ENCODE results near the gene TMOD1. TPM values are rescaled to one million over a fixed set of nuclear protein-coding genes. Genes with fewer than 3 reads are reported as not detected.

The TMOD1 gene
- total and polyA plus RNA-seq, 2 experiments from 2014 or later: 0.69 to 4.5 TPM

DNA sequence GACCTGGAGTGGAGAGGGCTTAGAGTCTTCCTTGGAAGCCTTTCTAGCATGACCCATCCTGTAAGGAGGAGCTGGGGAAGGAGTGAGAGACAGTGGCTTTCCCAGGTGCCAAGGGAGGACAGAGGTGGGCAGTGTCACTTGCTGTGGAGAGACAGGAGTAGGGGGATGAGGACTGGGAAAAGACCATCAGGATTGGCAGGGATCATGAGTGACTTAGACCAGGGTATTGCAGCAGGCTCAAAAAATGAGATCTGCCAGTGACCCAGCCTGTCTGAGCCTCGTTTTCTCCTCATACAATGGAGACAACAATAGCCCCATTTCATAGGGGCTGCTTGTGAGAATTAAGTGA is 2.4 kb downstream of the TMOD1 start:
- Mint-ChIP-seq H3K9me3 (0 out of 3 replicates have a peak, but pooled peaks cover under 1% of the 10 kb centered on the region), H3K4me1 (peaks cover 11% of the 10 kb centered on the region), H3K27me3 (ENCODE audit: insufficient read depth, low read depth, poor library complexity) (peaks cover 50% of the 10 kb centered on the region), H3K4me3 (no peak overlapping the region), H3K27ac (no peak overlapping the region), H3K36me3 (ENCODE audit: low read depth) (peaks cover 2% of the 10 kb centered on the region; the same call in 1 of the 3 replicates)
- no peaks in the 10 kb centered on the region for H3K9me2 ChIP-seq (ENCODE audit: insufficient read depth)
- H3K4me1 ChIP-seq (ENCODE audit: insufficient read depth): peaks cover 11% of the 10 kb centered on the region
- H3F3A ChIP-seq (replicated peaks; ENCODE audit: low read depth): no peaks in the 10 kb centered on the region; the same call in 1 of the 2 replicates
- no peak for DNase-seq (ENCODE audit: low spot score)
- peaks cover 79% of the 10 kb centered on the region for H3K27me3 ChIP-seq (ENCODE audit: insufficient read depth)
- no peak for ATAC-seq
- H4K20me1 ChIP-seq (replicated peaks; ENCODE audit: insufficient read depth): no peaks in the 10 kb centered on the region
- TF ChIP-seq POLR2AphosphoS5 (IDR thresholded peaks at IDR 0.05; ENCODE audit: low read depth) (no peak), ZNF114 (CRISPR knock-in tag; IDR thresholded peaks at IDR 0.05) (no peak), JUNB (IDR thresholded peaks at IDR 0.05; ENCODE audit: unreplicated experiment) (no peak), ZNF331 (CRISPR knock-in tag; IDR thresholded peaks at IDR 0.05; ENCODE audit: low read depth) (no peak), ZNF462 (CRISPR knock-in tag; IDR thresholded peaks at IDR 0.05) (no peak), CREB1 (CRISPR knock-in tag; IDR thresholded peaks at IDR 0.05; ENCODE audit: low read depth) (no peak), REST (IDR thresholded peaks at IDR 0.05; ENCODE audit: unreplicated experiment) (no peak), NANOG (IDR thresholded peaks at IDR 0.05; ENCODE audit: borderline replicate concordance) (no peak), STAT1 (IDR thresholded peaks at IDR 0.05; ENCODE audit: unreplicated experiment) (no peak), EZH2 (IDR thresholded peaks at IDR 0.05; ENCODE audit: low read depth, unreplicated experiment) (no peak), CTCF (conservative IDR thresholded peaks at IDR 0.05; ENCODE audit: low read depth in 2 of 2) (no peak), EZH2phosphoT487 (IDR thresholded peaks at IDR 0.05; ENCODE audit: unreplicated experiment) (no peak)
- TF ChIP-seq, protein P1, sequence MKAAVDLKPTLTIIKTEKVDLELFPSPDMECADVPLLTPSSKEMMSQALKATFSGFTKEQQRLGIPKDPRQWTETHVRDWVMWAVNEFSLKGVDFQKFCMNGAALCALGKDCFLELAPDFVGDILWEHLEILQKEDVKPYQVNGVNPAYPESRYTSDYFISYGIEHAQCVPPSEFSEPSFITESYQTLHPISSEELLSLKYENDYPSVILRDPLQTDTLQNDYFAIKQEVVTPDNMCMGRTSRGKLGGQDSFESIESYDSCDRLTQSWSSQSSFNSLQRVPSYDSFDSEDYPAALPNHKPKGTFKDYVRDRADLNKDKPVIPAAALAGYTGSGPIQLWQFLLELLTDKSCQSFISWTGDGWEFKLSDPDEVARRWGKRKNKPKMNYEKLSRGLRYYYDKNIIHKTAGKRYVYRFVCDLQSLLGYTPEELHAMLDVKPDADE (IDR thresholded peaks at IDR 0.05): no peak
- no peak overlapping the region for H3K4me2 ChIP-seq
- H3K36me3 ChIP-seq (ENCODE audit: insufficient read depth): no peaks in the 10 kb centered on the region
- H3K27ac ChIP-seq (ENCODE audit: low read depth): no peak overlapping the region
- no peaks in the 10 kb centered on the region for H3K79me2 ChIP-seq (replicated peaks; ENCODE audit: insufficient read depth)
- no peak overlapping the region for H3K4me3 ChIP-seq
- H2AFZ ChIP-seq: no peak overlapping the region

All from GM23338 (cell line).